Panc1 (cell line): Measurements from ENCODE around the gene ITPRIPL2. TPM values are rescaled to one million over a fixed set of nuclear protein-coding genes. Genes with fewer than 3 reads are reported as not detected.

Source experiments
- ATAC-seq: fragments of 200-7000 bp; cut with Tn5 transposase; 2 replicates; pipeline ENCODE4 v1.9.1; 2020; ENCODE audit warnings: mild to moderate bottlenecking, moderate library complexity
- BruUV-seq: library from RNA; stranded (reverse); fragments of 400-500 nt; replicated peaks from 2 replicates; lab custom pipeline; 2021; lab: Mats Ljungman, UMichigan
- CTCF ChIA-PET: fragments of 300-600 bp; sonication (Branson Sonifier 250); formaldehyde crosslinking; loops from one replicate; lab custom pipeline; 2022; ENCODE audit warnings: antibody characterized with exemption; lab: Charles Lee
- POLR2A ChIA-PET: fragments of 300-600 bp; sonication (Branson Sonifier 250); formaldehyde crosslinking; loops from one replicate; lab custom pipeline; 2022; ENCODE audit warnings: antibody characterized with exemption; lab: Charles Lee
- DNase-seq: peaks from one replicate; pipeline ENCODE4 v3.0.0-alpha.2; 2010; ENCODE audit warnings: low read depth, low spot score
- H3K27ac ChIP-seq: 2 replicates; pipeline ENCODE4 v1.5.1; 2011; ENCODE audit warnings: mild to moderate bottlenecking, low read length, inconsistent platforms
- H3K27me3 ChIP-seq: fragments of 200-500 bp; sonication (Bioruptor generic); 2 replicates; pipeline ENCODE4 v1.6.0; 2014; ENCODE audit warnings: low read length, inconsistent platforms; ENCODE audit not compliant: control insufficient read depth, insufficient read depth
- H3K36me3 ChIP-seq: fragments of 200-500 bp; sonication (Bioruptor generic); 2 replicates; pipeline ENCODE4 v1.5.1; 2014; ENCODE audit warnings: inconsistent platforms, mild to moderate bottlenecking, low read length, moderate library complexity; ENCODE audit not compliant: control insufficient read depth, insufficient read depth
- H3K4me1 ChIP-seq: 2 replicates; pipeline ENCODE4 v1.5.1; 2011; ENCODE audit warnings: inconsistent platforms, mild to moderate bottlenecking, low read length, moderate library complexity; ENCODE audit not compliant: control insufficient read depth, insufficient read depth
- H3K4me3 ChIP-seq, 2 experiments: 2 replicates each; pipeline ENCODE4 v1.5.1; 2011 to 2012; ENCODE audit warnings: low read depth in 2 of 2, low read length in 2 of 2, mild to moderate bottlenecking in 2 of 2, inconsistent platforms in 1 of 2, moderate library complexity in 1 of 2
- H3K9me3 ChIP-seq: fragments of 200-500 bp; sonication (Bioruptor generic); 2 replicates; pipeline ENCODE4 v1.5.1; 2014; ENCODE audit warnings: low read depth, mild to moderate bottlenecking, inconsistent platforms, low read length, moderate library complexity; ENCODE audit not compliant: control insufficient read depth, insufficient read depth
- POLR2AphosphoS5 ChIP-seq: IDR thresholded peaks from 2 replicates; pipeline ENCODE4 v1.6.1; 2012; ENCODE audit warnings: mild to moderate bottlenecking, low read depth, low read length, moderate library complexity
- REST ChIP-seq, 2 experiments: IDR thresholded peaks; 2 replicates each; pipeline ENCODE4 v1.6.1; 2011 to 2012; ENCODE audit warnings: low read depth in 2 of 2, control low read depth in 1 of 2, low read length in 1 of 2, mild to moderate bottlenecking in 1 of 2, moderate library complexity in 1 of 2; ENCODE audit not compliant: insufficient read depth in 1 of 2
- SIN3A ChIP-seq: IDR thresholded peaks from 2 replicates; pipeline ENCODE4 v1.6.1; 2012; ENCODE audit warnings: low read depth, mild to moderate bottlenecking, low read length, moderate library complexity, borderline replicate concordance; ENCODE audit not compliant: insufficient read depth
- TCF7L2 ChIP-seq: IDR thresholded peaks from 2 replicates; pipeline ENCODE4 v1.6.1; 2011; ENCODE audit warnings: mild to moderate bottlenecking, low read depth, low read length, inconsistent platforms
- in situ Hi-C: cut with HindIII; loops from 2 replicates; pipeline ENCODE4 v1.10.0; 2016; ENCODE audit warnings: low sequenced_read_pairs, low pct_unique_long_range_greater_than_20kb
- intact Hi-C: fragments of 100-400 bp; cut with micrococcal nuclease; formaldehyde crosslinking; loops from one replicate; pipeline ENCODE4 v1.10.0; 2022; ENCODE audit not compliant: unreplicated experiment
- total RNA-seq: library from RNA; stranded (reverse); gene quantifications from one replicate; pipeline ENCODE4 v1.2.1, GENCODE V29; 2021; ENCODE audit not compliant: unreplicated experiment
- TF ChIP-seq, protein P1 (sequence below): fragments of 450-650 bp; IDR thresholded peaks from 2 replicates; pipeline ENCODE4 v1.5.1; 2017; ENCODE audit warnings: mild to moderate bottlenecking

Gene ITPRIPL2
- total RNA-seq, 1 experiment from 2014 or later = 83.2 TPM

GRCh38 chr16:19147627-19148026 lies 33.9 kb downstream of the ITPRIPL2 start:
- in situ Hi-C loops = no loop called here
- no TSS peak for BruUV-seq
- Histone ChIP-seq H3K4me3 (no peak overlapping the region), H3K9me3 (peaks cover 3% of the 10 kb centered on the region; the same call in 1 of the 2 replicates), H3K4me1 (no peaks in the 10 kb centered on the region), H3K27me3 (0 out of 2 replicates have a peak, but pooled peaks cover 2% of the 10 kb centered on the region), H3K36me3 (no peaks in the 10 kb centered on the region), H3K27ac (no peak overlapping the region)
- ATAC-seq (no peak), DNase-seq (no peak)
- TF ChIP-seq, protein P1, sequence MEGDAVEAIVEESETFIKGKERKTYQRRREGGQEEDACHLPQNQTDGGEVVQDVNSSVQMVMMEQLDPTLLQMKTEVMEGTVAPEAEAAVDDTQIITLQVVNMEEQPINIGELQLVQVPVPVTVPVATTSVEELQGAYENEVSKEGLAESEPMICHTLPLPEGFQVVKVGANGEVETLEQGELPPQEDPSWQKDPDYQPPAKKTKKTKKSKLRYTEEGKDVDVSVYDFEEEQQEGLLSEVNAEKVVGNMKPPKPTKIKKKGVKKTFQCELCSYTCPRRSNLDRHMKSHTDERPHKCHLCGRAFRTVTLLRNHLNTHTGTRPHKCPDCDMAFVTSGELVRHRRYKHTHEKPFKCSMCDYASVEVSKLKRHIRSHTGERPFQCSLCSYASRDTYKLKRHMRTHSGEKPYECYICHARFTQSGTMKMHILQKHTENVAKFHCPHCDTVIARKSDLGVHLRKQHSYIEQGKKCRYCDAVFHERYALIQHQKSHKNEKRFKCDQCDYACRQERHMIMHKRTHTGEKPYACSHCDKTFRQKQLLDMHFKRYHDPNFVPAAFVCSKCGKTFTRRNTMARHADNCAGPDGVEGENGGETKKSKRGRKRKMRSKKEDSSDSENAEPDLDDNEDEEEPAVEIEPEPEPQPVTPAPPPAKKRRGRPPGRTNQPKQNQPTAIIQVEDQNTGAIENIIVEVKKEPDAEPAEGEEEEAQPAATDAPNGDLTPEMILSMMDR = no peak
- TF ChIP-seq POLR2AphosphoS5 = no peak
- no peak for TF ChIP-seq SIN3A
- TF ChIP-seq REST (IDR thresholded peaks at IDR 0.05; ENCODE audit: insufficient read depth in 1 of 2, low read depth in 2 of 2, low read length in 1 of 2) = no peak
- TF ChIP-seq TCF7L2 = no peak
- ChIA-PET POLR2A (no interaction called here), CTCF (interaction anchor here (0.6 kb wide), 1 partner anchor 243 kb away, joined by 3 read pairs; no protein-coding TSS in a partner anchor)
- intact Hi-C loops = no loop called here

DNA sequence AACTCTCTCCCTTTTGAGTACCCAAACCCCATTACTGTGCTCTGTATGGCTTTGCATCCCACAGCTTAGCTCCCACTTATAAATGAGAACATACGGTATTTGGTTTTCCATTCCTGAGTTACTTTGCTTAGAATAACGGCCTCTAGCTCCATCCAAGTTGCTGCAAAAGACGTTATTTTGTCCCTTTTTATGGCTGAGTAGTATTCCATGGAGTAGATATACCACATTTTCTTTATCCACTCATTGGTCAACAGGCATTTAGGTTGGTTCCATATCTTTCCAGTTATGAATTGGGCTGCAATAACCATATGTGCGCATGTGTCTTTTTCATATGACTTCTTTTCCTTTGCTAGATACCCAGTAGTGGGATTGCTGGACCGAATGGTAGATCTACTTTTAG lies 34.4 kb downstream of the ITPRIPL2 start:
- in situ Hi-C loops = no loop called here
- Histone ChIP-seq H3K9me3 (peaks cover 3% of the 10 kb centered on the region; the same call in 1 of the 2 replicates), H3K36me3 (no peaks in the 10 kb centered on the region), H3K4me3 (no peak overlapping the region), H3K4me1 (no peaks in the 10 kb centered on the region), H3K27ac (no peak overlapping the region), H3K27me3 (0 out of 2 replicates have a peak, but pooled peaks cover 2% of the 10 kb centered on the region)
- ChIA-PET CTCF (no interaction called here), POLR2A (no interaction called here)
- no peak for DNase-seq
- no peak for ATAC-seq
- no TSS peak for BruUV-seq
- intact Hi-C loops = no loop called here
- no peak for TF ChIP-seq REST (IDR thresholded peaks at IDR 0.05; ENCODE audit: insufficient read depth in 1 of 2, low read depth in 2 of 2, low read length in 1 of 2)
- no peak for TF ChIP-seq SIN3A
- TF ChIP-seq TCF7L2 = no peak
- TF ChIP-seq POLR2AphosphoS5 = no peak
- TF ChIP-seq, protein P1 = no peak
